Measurements from ENCODE around the gene NR2C2.

NR2C2 gene

GRCh38 chr3:14909250-14909649 is 38.1 kb upstream of the NR2C2 start:
- ATAC-seq (ENCODE audit: low read depth) (no peak), DNase-seq (ENCODE audit: low spot score) (no peak)
- no peaks in the 10 kb centered on the region for H3K27me3 ChIP-seq (ENCODE audit: insufficient read depth, poor library complexity, severe bottlenecking)
- peaks cover 6% of the 10 kb centered on the region for H3K9me3 ChIP-seq (ENCODE audit: severe bottlenecking)
- TF ChIP-seq CTCF (IDR thresholded peaks at IDR 0.05; ENCODE audit: poor library complexity, severe bottlenecking): no peak
- no peak overlapping the region for H3K4me3 ChIP-seq (ENCODE audit: severe bottlenecking)
- no peak overlapping the region for H3K27ac ChIP-seq (ENCODE audit: poor library complexity, severe bottlenecking)
- H3K4me1 ChIP-seq (ENCODE audit: insufficient read depth, poor library complexity, severe bottlenecking): no peaks in the 10 kb centered on the region
- no peaks in the 10 kb centered on the region for H3K36me3 ChIP-seq (ENCODE audit: low read depth)

DNA sequence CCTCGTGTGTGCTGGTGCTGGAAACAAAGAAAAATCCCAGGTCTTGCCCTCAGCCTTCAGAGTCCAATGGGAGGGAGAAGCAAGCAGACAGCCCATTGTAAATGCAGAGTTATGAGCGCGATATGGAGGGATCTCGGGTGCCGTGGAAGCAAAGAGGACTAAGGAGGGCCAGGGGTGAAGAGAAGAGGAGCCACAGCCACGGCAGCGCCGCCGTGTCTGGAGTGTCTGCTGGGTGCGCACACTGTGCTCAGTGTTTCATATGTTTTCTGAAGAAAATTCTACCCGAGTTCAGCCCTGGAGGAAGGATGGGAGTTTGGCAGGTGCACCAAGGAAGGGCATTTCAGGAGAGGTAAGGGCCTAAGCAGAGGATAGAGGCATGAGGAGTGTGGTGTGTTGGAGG is 35.7 kb upstream of the NR2C2 start:
- no peaks in the 10 kb centered on the region for H3K27me3 ChIP-seq (ENCODE audit: insufficient read depth, poor library complexity, severe bottlenecking)
- ATAC-seq (ENCODE audit: low read depth) (no peak), DNase-seq (ENCODE audit: low spot score) (no peak)
- no peak overlapping the region for H3K4me3 ChIP-seq (ENCODE audit: severe bottlenecking)
- H3K4me1 ChIP-seq (ENCODE audit: insufficient read depth, poor library complexity, severe bottlenecking): no peaks in the 10 kb centered on the region
- no peak for TF ChIP-seq CTCF (IDR thresholded peaks at IDR 0.05; ENCODE audit: poor library complexity, severe bottlenecking)
- no peaks in the 10 kb centered on the region for H3K36me3 ChIP-seq (ENCODE audit: low read depth)
- H3K27ac ChIP-seq (ENCODE audit: poor library complexity, severe bottlenecking): no peak overlapping the region
- H3K9me3 ChIP-seq (ENCODE audit: severe bottlenecking): no peaks in the 10 kb centered on the region

- H3K36me3 ChIP-seq (ENCODE audit: low read depth): no peaks in the 10 kb centered on the region
- no peaks in the 10 kb centered on the region for H3K4me1 ChIP-seq (ENCODE audit: insufficient read depth, poor library complexity, severe bottlenecking)
- no peak overlapping the region for H3K27ac ChIP-seq (ENCODE audit: poor library complexity, severe bottlenecking)
- H3K9me3 ChIP-seq (ENCODE audit: severe bottlenecking): no peaks in the 10 kb centered on the region
- TF ChIP-seq CTCF (IDR thresholded peaks at IDR 0.05; ENCODE audit: poor library complexity, severe bottlenecking): no peak
- H3K27me3 ChIP-seq (ENCODE audit: insufficient read depth, poor library complexity, severe bottlenecking): peaks cover 4% of the 10 kb centered on the region
- no peak for DNase-seq (ENCODE audit: low spot score)
- no peak overlapping the region for H3K4me3 ChIP-seq (ENCODE audit: severe bottlenecking)
- no peak for ATAC-seq (ENCODE audit: low read depth)
Observed at GRCh38 chr3:14913071-14913925, 34.1 kb upstream of the NR2C2 start.

- H3K27me3 ChIP-seq (ENCODE audit: insufficient read depth, poor library complexity, severe bottlenecking): peaks cover 4% of the 10 kb centered on the region
- H3K9me3 ChIP-seq (ENCODE audit: severe bottlenecking): no peaks in the 10 kb centered on the region
- no peaks in the 10 kb centered on the region for H3K4me1 ChIP-seq (ENCODE audit: insufficient read depth, poor library complexity, severe bottlenecking)
- TF ChIP-seq CTCF (IDR thresholded peaks at IDR 0.05; ENCODE audit: poor library complexity, severe bottlenecking): no peak
- DNase-seq (ENCODE audit: low spot score) (no peak), ATAC-seq (ENCODE audit: low read depth) (no peak)
- no peak overlapping the region for H3K4me3 ChIP-seq (ENCODE audit: severe bottlenecking)
- H3K36me3 ChIP-seq (ENCODE audit: low read depth): no peaks in the 10 kb centered on the region
- no peak overlapping the region for H3K27ac ChIP-seq (ENCODE audit: poor library complexity, severe bottlenecking)
Observed at GRCh38 chr3:14913926-14914778, 33.2 kb upstream of the NR2C2 start.
